ENCODE data around the gene PYROXD2.
"Not testable (repeated sequence)": the region's sequence is repeated elsewhere in the genome, so short reads cannot be mapped to it uniquely, and the experiment has no call there.

Gene PYROXD2

DNA sequence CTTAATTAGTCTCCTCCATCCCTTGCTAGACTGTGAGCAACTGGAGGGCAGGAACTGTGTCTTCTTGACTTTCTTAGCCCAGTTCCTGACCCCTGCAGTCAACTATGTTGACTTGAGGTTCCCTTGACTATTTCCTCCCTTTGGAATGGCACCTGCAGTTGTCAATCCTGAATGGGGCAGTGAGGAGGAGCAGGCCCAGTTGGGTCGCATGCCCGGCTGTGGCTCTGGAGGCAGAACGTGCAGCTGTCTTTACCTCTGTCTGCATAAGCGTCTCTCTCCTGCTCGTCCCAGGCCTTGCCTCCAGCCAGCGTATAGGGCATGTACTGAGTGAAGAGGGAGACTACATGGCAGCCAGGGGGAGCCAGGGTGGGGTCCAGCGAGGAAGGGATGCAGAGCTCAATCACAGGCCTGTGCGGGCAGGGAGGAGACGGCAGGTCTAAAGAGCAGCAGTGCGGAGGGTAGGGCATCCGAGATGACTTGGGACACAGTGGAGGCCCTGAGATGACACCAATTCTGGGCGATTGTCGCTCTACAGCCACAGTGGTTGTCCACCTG, 26.8 kb downstream of the PYROXD2 start:
- no peak for DNase-seq

DNA sequence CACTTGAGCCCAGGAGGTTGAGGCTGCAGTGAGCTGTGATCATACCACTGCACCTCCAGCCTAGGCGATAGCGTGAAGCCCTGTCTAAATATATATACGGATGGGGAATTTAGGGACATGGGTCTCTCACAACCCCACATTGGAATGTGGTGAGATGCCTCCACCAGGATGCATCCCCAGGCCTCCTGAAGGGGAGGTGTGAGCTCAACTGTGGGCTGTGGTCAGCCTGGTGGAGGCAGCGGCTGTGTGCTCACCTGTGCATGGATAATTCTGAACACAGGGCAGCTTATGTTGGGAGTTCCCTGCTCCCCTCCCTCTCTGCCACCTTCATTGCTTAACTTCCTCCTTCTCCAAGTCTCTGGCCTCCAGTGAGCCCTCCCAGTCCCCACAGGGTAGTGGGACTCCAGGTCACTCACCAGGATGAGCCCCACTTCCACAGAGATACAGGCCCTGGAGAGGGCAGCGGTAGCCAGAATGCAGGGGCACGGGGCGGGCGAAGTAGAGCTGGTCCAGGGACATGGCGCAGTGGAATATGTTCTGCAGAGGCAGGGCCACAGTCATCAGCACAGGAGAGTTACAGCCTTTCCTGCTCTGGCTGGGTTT, 30.4 kb downstream of the PYROXD2 start:
- DNase-seq, result no peak

DNA sequence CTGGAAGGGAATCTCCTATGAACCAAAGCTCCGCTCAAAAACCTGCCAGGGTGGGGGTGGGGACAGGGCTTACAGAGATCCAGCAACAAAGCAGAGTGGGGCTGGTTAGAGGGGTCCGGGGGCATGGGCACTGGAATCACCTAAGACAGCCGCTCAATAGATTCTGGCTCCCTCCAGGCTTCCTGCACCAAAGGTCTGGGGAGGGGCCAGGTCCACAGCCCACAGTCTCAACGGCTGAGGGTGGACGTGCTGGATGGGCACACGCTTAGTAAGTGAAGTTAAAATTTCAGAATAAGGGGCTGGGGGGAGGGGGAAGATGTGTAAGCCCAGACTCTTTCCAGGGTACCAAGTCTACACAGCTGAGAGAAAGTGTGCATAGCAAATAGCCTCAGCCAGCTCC, 31.1 kb downstream of the PYROXD2 start:
- no peak for DNase-seq

DNA sequence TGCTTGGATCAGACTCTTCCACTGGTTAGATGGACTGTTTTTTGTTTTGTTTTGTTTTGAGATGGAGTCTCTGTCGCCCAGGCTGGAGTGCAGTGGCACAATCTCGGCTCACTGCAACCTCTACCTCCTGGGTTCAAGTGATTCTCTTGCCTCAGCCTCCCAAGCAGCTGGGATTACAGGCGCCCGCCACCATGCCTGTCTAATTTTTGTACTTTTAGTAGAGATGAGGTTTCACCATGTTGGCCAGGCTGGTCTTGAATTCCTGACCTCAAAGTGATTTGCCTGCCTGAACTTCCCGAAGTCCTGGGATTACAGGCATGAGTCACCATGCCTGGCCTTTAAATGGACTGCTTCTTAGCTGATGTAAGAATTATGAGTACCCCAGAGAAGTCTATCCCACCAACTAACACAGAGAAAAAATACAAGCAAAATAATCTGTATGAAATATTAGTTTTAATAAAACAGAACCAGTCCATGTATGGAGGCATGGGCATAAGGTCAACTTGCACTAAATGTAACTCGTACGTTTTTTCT, 31.8 kb downstream of the PYROXD2 start:
- DNase-seq, result not testable (repeated sequence)

DNA sequence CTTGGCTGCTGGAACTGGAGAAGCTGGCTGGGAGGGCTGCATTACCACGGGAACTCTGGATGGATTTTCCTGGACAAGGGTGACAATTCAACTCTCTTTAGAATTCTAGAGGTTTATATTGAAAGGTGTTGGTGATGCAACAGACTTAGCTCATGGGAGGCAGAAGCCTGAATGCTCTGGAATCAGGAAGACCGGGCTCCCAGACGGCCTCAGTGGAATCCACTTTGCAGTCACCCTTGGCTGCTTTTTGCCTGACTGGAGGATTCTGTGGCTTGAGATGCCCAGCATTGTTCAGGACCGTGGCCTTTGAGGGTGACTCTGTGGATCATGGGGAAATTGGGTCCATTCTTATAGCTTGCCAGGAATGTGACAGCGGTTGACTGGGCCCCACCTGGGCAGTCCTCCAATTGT, 32.3 kb downstream of the PYROXD2 start:
- no peak for DNase-seq

DNA sequence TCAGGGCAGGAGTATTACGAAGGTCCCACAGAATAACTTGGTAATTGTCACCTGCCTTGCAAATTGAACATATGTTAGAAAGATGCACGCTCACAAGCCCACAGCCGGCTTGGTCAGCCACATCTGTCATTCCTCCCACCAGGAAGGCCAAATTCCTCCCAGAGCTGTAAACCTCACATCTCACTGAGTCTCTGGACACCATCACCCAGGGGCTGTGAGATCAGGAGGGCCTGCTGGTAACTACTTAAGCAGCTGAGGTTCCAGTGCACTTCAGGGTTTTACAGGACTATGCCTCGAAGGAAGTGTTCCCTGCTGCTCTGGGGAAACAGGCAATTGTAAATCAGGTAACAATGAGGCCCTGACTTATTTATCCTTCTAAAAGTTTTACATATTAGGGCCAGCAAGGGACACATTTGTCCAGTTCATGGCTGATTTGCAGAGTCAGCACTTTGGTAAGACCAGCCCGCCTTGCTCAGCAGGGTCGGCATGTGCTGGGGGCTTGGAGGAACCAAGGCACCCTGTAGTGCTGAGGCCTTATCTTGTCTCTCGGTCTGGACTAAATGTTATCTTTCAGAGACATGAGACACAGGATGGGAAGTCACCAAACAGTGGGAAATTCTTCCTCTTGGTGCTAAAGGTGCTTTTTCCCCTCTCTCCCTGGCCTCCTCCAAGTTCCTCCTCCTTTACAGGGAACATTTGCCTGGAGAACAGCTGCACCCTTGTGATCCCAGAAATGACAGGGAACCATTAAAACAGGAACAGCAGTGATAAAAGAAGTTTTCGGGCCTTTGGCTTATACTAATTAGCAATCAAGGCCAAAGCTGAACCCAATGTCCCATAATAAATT, 34.3 kb downstream of the PYROXD2 start:
- no peak for DNase-seq

DNA sequence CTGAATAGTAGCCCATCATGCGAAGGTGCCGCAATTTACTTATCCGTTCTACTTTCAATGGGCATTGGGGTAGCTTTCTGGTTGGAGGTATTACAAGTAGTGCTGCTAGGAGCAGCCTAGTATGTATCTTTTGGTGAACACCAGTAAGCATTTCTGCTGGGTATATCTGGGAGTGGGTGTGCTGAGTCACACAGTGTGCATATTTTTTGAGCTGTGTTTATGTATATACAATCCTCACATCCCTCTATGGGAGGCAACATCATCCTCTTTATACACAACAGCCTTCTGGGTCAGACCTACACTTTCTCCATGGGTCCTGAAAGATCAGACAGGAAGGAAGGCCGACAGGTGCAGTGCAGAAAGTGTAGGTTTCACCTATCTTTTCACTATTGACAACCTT, 36.3 kb downstream of the PYROXD2 start:
- no peak for DNase-seq

DNA sequence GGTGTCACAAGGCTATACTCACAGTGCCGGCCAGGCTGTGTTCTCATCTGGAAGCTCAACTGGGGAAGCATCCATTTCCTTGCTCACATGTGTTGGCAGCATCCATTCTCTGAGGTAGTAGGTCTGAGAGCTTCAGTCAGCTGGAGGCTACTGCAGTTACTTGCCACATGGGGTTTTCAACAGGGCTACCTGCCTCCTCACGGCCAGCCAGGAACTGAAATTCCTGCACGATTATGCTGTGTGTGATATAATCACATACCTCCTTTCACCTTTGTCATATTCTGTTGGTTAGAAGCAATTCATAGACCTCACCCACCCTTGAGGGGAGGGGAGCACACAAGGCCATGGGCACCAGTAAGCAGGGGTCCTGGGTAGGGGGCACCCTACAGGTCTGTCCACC, 37.4 kb downstream of the PYROXD2 start:
- no peak for DNase-seq

DNA sequence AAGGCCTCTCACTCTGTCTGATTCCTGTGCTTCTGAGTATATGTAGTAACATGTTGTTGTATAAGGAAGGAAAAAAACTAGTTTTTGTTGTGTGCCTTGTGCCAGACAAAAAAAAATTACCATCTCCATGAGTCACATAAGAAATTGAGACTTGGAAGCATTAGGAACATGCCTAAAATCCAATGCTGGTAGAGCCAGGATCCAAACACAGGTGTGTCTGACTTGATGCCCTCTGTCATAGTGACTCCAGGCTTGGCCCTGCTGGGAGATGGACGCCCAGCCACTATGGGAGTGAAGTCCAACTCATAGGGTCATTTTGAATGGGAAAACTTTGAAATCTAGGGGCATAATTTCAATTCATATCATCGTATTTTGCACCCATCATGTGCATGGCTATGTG, 38.0 kb downstream of the PYROXD2 start:
- DNase-seq, result no peak

DNA sequence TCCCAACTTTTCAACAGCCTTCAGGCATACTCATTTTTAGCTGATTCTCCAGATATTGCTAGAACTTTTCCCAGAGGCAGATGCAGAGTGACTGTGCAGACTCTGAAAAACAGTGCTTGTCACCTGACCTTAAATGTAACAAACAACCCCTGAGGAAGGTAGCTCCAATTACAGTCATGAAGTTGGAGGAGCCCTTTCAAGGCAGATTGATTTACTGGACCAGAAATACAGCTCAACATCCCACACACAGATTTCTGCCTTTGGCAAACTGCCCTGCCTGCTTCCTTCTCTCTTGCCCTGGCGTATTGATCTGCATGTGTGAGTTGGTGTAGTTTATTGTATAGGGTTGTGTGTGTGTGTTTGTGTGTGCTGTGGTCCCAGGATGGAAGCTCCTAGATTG, 38.5 kb downstream of the PYROXD2 start:
- DNase-seq, result no peak

DNA sequence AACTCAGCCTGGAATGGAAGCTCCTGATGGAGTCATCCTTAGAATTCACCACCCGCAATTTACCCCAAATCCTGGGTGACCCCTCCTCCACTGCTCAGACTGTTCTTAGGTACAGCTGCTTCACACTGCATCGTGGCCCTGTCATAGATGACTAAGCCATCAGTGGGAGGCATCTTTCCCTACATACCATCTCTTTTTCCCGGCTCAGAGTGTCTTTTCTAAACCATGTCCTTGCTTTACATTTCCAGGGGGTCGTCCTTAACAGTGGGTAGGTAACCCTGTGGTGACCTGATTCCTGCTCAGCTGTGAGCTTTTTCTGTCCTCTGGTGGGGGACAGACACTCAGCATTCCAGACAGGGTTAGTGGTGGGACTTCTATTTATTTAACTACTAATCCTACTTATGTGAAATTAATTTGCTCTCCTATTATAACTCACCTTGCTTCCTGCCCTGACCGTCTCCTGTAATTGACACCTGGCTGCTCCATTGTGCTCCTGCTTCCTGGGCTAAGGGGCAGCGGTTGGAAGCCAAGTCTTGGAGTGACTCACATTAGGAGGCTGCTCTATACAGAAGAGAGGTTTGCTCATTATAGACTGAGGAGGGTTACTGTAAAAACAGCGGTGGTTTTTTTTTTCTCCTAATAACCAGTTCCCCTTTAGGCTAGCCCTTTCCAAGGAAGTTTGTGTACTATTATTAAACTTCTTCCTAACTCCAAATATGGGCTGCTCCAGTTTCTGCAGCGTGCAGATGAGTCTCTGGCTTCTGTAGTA, 40.6 kb downstream of the PYROXD2 start:
- DNase-seq, result no peak

DNA sequence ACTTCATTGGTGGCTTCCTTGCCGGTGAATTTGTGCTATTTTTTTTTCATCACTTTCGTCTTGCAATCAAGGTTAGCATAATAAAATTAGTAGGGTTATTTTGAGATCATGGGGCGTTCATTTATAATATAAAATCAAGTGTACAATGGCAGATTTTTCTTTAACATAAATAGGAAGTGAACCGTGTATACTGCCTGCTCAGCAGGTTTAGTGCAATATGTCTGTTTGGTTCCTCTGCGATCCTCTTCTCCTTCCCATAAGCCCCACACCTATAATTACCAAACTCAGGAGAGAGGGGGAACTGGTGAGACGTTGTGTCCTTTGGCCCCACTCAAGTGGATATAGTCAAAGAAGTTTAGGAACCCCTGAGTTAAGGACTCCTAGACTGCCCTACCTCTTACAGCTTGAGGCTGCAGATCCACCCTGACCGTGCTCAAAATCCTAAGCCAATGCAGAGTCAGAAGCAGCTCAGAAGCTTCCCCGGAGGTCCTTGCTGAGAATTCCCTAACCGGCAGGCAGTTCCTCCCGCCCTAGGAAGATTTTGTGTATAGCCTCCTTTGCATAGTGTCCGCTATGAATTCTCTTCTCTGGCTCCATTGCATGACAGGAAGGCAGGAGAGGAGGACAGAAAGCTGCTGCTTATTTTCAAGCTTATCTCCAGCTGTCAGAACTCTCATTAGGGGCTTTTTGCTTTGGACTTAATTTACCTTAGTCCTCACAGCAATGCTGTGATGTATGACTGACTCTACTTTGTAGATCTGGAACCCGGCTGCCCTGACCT, 41.5 kb downstream of the PYROXD2 start:
- no peak for DNase-seq

DNA sequence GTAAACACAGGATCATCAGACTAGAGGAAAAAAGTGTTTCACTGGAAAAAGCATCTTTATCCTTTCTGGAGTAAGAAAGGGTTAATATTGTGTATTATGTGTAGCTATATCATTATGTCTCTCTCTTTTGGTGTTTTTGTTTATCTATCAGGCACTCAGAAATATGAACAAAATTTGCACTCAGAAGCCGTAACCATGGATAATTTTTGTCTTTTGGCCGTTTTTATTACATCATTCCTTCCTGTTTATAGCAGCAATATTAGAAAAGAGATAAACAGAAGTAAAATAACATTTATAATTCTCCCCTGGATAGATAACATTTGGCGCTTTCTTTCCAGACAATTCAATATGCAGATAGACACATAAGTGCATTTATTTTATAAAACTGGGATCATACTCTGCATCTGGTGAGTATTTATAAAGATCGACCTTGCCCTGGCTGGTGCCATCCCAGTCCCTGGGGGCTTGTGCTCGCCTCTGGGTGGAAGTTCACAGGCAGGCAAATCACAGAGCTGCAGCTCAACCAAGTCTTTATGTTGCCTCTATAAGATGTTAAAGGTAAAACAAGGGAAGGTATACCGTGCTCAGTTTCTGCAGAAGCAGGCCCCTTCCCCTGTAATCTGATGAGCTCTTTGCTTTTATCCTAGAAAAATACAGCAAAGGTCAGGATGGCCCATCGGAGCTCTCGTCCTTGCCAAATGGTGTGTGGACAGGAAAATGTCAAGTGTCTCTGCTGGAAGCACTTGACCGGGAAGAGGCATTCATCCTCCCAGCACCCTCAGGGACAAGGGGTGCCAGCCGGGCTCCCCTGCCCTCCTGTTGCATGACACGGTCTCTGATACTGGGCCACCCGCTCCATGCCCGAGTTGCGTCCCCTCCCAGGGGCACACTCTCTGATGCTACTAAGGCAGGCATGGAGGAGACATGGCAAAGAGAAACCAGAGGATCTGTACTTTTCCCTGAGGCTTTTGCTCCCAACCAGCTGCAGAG, 43.9 kb downstream of the PYROXD2 start:
- DNase-seq, result no peak

DNA sequence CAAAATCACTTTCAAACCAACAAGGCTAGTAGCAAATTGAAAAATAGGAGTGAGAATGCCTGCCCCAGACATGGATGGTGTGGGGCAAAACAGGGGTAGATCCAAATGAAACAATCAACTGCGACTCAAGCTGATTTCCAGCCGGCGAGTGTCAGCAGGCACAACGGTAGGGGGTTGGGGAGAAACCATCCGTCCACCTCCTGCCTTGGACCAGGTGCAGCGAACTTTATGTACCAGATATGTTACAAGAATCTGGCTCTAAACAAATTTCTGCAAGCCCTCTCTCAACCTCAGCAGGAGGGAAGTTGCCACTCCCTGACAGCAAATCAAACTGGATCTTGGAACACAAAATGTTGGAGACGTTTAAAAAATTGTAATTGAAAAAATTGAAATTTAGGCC, 45.2 kb downstream of the PYROXD2 start:
- no peak for DNase-seq

DNA sequence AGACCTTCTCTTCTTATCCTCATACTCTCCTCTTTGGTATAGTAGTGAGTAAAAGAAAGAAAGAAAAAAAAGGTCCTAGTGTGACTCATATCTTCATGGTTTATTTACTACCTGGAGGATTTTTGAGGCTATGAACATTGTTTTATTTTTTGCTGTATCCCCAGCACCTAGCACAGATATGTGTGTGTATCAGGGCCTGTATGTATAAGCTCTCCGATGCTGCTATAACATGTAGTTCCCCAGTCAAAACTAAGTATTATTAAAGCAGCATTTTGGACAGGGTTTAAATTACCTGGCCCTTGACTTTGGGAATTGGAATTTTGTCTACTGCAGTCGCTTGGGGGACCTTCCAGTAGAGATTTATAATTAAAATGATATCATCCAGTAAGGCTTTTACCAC, 46.3 kb downstream of the PYROXD2 start:
- DNase-seq, result no peak

DNA sequence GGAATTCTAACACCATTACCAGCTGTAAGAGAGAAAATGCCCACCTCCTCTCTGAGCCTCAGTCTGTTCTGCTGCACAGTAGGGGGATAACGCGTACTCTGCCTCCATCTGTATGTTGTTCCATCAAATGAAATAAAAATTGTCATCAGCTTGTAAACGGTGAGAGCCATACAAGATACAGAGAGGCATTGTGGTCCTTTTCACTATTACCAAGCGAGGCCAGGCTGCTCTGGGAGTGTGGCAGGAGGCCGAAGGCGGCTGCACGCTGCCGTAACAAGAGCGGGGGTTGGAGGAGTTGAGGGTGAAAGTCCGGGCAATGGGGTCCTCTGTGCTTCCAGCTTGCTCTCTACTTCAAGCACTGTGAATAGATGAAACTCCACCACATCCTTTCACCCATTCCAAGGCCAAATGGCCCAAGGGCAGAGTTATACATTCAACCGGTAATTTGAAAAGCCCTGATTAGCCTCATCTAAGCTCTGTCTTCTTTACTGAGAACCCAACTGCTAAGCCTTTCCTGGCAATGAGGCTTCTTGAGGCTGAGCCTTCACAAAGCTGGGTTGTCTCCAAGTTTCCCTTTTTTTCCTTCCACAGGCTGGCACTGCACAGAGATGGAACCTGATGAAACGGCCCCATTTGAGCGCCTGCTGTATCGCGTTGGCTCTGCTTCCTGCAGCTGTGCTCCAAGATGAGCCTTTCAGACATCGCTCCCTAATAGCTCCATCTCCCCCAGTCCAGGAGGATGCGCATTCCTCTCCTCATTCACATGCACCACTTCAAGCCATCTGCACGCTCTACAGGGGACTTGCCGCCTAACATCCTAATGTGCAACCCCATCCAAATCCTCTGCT, 47.2 kb downstream of the PYROXD2 start:
- DNase-seq, result no peak

DNA sequence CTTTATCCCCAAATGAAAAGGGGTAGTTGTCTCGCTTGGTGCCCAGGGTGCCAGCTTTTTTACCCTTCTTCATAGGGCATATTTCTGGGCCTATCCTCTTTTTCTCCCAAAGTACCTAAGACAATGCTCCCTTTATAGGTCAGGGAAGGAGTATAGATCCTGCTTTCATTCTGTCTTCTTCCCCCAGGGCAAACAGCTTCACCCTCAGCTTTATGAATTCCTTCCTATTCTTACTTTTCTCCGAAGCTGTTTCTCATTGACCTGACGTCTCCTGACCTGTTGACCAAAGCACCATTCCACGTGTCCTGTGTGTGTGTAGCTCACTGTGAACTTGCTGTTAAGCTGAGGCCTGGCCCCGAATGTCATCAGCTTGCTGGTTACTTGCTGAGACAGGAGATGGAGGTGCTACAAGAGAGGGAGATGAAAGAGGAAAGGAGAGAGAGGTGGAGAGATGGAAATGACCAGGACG, 48.9 kb downstream of the PYROXD2 start:
- no peak for DNase-seq

DNA sequence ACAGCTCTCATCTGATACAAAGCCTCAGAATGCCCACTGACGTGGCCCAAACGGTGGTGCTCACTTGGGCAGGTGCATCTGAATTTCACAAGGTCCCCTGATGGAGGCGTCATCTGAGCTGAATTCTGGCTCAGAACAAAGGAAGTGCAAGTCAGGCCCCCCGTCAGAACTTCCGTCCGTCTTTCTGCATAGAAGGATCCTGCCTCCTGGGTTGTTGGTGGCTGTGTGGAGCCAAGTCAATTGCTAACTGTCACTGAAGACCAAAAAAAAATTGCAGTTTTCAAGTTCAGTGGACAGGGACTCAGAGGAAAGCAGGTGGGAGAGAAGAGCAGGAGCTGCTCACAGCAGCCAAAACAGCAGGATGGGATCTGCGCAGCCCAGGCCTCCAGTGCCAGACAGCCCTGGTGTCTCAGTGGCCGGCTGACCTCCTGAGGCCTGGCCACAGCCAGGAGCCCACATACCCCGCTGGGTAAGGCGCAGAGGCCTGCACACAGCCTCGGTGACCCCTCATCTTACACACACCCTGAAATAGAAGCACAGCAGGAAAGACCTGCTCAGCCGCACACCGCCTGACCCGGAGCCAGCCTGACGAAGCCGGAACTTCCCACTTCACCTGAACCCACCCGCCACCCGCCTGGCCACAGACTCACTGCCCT, 49.4 kb downstream of the PYROXD2 start:
- no peak for DNase-seq

DNA sequence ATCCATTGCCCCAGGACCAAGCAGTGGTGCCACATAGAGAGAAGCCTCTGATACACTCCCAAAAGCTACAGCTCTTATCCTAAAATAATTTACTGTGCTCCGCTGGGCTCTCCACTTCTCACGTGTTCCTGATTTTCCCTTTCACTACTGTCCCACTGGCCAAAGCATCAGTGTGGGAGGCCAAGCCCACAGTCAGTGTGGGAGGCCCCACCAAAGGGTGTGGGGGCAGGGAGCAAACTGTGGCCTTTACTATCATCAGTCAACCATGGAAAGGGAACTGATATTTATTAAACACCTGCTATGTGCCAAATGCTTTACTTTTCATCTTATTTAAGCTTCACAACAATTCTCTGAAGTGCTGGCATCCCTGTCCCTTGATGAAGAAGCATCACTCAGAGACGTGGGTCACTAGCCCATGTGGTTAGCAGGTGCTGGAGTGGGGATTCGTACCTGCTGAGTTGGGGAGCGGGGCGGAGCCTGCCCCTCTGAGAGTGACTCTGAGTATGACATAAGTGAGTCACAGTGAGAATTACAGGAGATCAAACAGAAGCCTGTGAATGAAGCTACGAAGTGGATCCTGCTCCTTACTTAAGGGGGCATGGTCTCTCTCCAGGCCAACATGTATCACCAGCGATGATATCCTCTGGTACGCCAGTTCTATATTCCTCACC, 50.4 kb downstream of the PYROXD2 start:
- DNase-seq, result no peak

All from CD4-positive, alpha-beta T cell treated with Interleukin-10 for 1 hour (primary cell).